ENCODE measurements around the gene SLC6A9. TPM values are rescaled to one million over a fixed set of nuclear protein-coding genes. Genes with fewer than 3 reads are reported as not detected.
A peak's percentile ranks its signal among the peaks of the same experiment; 100 is the strongest.

SLC6A9 gene
- total RNA-seq, 3 donors from 2014 or later (not counting 1 experiment from before 2014, with no cell fraction given): 0.29 to 0.55 TPM; not detected in 1

DNA sequence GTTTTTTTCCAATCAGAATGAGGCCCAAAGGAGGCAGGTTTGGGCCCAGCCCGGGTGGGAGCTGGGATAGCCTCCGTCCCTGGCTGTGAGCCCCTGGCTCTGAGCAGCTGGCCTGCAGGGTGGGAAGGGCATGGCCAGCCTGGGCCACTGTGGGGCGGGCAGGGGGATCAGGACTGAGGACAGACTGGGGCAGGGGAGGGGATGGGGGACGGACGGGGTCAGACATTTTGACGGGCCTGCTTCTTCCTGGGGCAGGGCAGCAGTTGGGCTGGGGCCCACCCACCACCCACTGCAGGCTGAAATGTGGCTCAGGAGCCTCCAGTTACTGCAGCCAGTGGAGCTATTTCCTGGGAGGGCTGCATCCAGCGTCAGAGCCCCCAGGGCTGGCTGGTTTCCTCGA is 2.5 kb upstream of the SLC6A9 start:
- TF ChIP-seq, protein P1, sequence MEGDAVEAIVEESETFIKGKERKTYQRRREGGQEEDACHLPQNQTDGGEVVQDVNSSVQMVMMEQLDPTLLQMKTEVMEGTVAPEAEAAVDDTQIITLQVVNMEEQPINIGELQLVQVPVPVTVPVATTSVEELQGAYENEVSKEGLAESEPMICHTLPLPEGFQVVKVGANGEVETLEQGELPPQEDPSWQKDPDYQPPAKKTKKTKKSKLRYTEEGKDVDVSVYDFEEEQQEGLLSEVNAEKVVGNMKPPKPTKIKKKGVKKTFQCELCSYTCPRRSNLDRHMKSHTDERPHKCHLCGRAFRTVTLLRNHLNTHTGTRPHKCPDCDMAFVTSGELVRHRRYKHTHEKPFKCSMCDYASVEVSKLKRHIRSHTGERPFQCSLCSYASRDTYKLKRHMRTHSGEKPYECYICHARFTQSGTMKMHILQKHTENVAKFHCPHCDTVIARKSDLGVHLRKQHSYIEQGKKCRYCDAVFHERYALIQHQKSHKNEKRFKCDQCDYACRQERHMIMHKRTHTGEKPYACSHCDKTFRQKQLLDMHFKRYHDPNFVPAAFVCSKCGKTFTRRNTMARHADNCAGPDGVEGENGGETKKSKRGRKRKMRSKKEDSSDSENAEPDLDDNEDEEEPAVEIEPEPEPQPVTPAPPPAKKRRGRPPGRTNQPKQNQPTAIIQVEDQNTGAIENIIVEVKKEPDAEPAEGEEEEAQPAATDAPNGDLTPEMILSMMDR (IDR thresholded peaks at IDR 0.05): no peak
- Mint-ChIP-seq H3K36me3 (no peaks in the 10 kb centered on the region), H3K4me1 (peaks cover 13 to 20% of the 10 kb centered on the region in 2 donors), H3K27ac (no peak overlapping the region), H3K9me3 (no peaks in the 10 kb centered on the region), H3K4me3 (no peak overlapping the region), H3K27me3 (ENCODE audit: low read depth in 2 of 2) (peaks cover 0 to 5% of the 10 kb centered on the region in 2 donors)
- ATAC-seq (no peak), DNase-seq (no peak)
- Histone ChIP-seq H3K36me3 (ENCODE audit: control insufficient read depth, insufficient read depth, low read length) (no peaks in the 10 kb centered on the region), H3K4me1 (ENCODE audit: control insufficient read depth, insufficient read depth, low read length) (peaks cover 20% of the 10 kb centered on the region), H3K27ac (ENCODE audit: low read length) (no peak overlapping the region), H3K27me3 (ENCODE audit: control insufficient read depth, insufficient read depth, low read length) (no peaks in the 10 kb centered on the region), H3K4me3 (ENCODE audit: low read length) (no peak overlapping the region), H3K9me3 (ENCODE audit: control insufficient read depth, insufficient read depth, low read length) (no peaks in the 10 kb centered on the region)
- intact Hi-C loops (cut with micrococcal nuclease): no loop called here
- 86% methylated on average over 8 of the region's 8 CpGs for whole genome bisulfite sequencing (ENCODE audit: insufficient coverage)

DNA sequence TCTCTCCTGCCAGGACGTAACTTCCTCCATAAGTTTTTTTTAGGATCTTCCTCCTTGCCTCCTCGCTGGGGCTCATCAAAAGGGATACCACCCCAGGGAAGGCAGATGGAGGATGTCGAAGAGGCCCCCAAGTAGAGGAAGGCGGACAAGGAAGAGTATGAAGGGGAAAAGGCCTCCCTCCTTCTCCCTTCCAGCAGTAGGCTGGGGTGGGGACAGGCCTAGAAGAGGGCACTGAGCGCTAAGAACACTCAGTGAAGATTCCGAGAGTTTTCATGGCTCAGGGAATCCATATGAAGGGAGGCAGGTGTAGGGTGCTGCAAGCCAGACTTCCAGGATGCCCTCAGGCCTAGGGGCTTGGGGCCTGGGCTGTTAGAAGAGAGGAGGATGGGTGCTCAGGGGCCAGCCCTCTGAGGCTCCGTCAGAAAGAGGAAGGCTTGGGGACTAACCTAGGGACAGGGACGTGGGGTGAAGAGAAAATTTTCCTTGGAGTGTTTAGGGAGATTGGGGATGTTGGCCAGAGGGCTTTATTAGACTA is 1.8 kb upstream of the SLC6A9 start:
- no peak for ATAC-seq
- Mint-ChIP-seq H3K4me3 (peak overlapping the region; percentile 14), H3K36me3 (no peaks in the 10 kb centered on the region), H3K9me3 (no peaks in the 10 kb centered on the region), H3K27me3 (ENCODE audit: low read depth in 2 of 2) (peaks cover 0 to 5% of the 10 kb centered on the region in 2 donors), H3K4me1 (peaks cover 13 to 20% of the 10 kb centered on the region in 2 donors), H3K27ac (peak overlapping the region in 1 of 2 donors; percentile 47)
- WGBS (ENCODE audit: insufficient coverage): 73% methylated on average over 5 of the region's 8 CpGs
- peaks cover 20% of the 10 kb centered on the region for H3K4me1 ChIP-seq (ENCODE audit: control insufficient read depth, insufficient read depth, low read length)
- intact Hi-C loops (cut with micrococcal nuclease): no loop called here
- H3K27ac ChIP-seq (ENCODE audit: low read length): no peak overlapping the region
- H3K36me3 ChIP-seq (ENCODE audit: control insufficient read depth, insufficient read depth, low read length): no peaks in the 10 kb centered on the region
- no peak for DNase-seq
- no peak overlapping the region for H3K4me3 ChIP-seq (ENCODE audit: low read length)
- TF ChIP-seq, protein P1 (IDR thresholded peaks at IDR 0.05): no peak
- H3K27me3 ChIP-seq (ENCODE audit: control insufficient read depth, insufficient read depth, low read length): no peaks in the 10 kb centered on the region
- H3K9me3 ChIP-seq (ENCODE audit: control insufficient read depth, insufficient read depth, low read length): no peaks in the 10 kb centered on the region

DNA sequence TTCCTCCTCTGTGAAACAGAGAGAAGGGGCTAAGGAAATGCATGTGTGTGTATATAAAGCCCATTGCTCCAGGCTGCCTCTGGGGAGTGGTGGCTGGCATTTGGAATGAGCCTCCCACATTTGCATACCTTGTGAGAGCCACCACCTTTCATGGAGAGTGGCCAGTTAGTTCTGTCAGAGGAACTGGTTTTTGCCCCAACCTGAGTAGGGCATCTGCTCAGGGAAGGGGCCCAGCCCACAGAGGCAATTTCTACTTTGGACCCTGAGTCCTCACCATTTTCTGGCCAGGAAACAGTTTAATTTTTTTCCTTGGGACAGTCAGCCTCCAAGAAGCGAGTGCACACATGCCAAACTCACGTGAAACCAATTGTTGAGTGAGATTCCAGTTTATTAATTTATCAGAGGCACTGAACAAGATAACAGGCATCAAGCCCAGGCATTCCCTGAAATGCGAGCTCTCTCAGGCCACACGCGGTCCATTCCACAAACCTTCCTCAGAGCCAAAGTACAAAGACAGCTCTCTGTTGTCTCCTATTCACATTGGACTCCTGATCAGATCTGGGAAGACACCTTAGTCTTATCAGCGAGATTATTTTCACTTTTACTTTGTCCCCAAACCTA is 1.0 kb upstream of the SLC6A9 start:
- H3K9me3 ChIP-seq (ENCODE audit: control insufficient read depth, insufficient read depth, low read length): no peaks in the 10 kb centered on the region
- ATAC-seq: no peak
- no peak for DNase-seq
- Mint-ChIP-seq H3K4me3 (peak overlapping the region; percentile 83), H3K36me3 (no peaks in the 10 kb centered on the region), H3K4me1 (peaks cover 13 to 20% of the 10 kb centered on the region in 2 donors), H3K27ac (no peak overlapping the region), H3K27me3 (ENCODE audit: low read depth in 2 of 2) (peaks cover 0 to 5% of the 10 kb centered on the region in 2 donors), H3K9me3 (no peaks in the 10 kb centered on the region)
- intact Hi-C loops (cut with micrococcal nuclease): no loop called here
- H3K4me3 ChIP-seq (ENCODE audit: low read length): no peak overlapping the region
- no peak overlapping the region for H3K27ac ChIP-seq (ENCODE audit: low read length)
- H3K27me3 ChIP-seq (ENCODE audit: control insufficient read depth, insufficient read depth, low read length): no peaks in the 10 kb centered on the region
- peaks cover 20% of the 10 kb centered on the region for H3K4me1 ChIP-seq (ENCODE audit: control insufficient read depth, insufficient read depth, low read length)
- no peaks in the 10 kb centered on the region for H3K36me3 ChIP-seq (ENCODE audit: control insufficient read depth, insufficient read depth, low read length)
- 96% methylated on average over 5 of the region's 6 CpGs for WGBS (ENCODE audit: insufficient coverage)
- TF ChIP-seq, protein P1 (IDR thresholded peaks at IDR 0.05): no peak
